GM12878 (cell line): Measurements from ENCODE around the gene ASB15. TPM values are rescaled to one million over a fixed set of nuclear protein-coding genes. Genes with fewer than 3 reads are reported as not detected.
A peak's percentile ranks its signal among the peaks of the same experiment; 100 is the strongest.

ENCODE experiments used
- ATAC-seq: fragments of 200-7000 bp; cut with Tn5 transposase; 3 replicates; pipeline ENCODE4 v1.9.1; 2020; ENCODE audit warnings: mild to moderate bottlenecking, moderate library complexity
- Bru-seq: library from RNA; stranded (reverse); fragments of 400-500 nt; gene quantifications from one replicate; lab custom pipeline; 2021; lab: Mats Ljungman, UMichigan
- BruChase-seq, 2 experiments: library from RNA; stranded (reverse); fragments of 400-500 nt; gene quantifications; one replicate each; lab custom pipeline; 2021; lab: Mats Ljungman, UMichigan
- BruUV-seq: library from RNA; stranded (reverse); fragments of 400-500 nt; replicated peaks from 2 replicates; lab custom pipeline; 2021; lab: Mats Ljungman, UMichigan
- CTCF ChIA-PET: fragments of 300-600 bp; sonication (Branson Sonifier 250); formaldehyde crosslinking; extraction: SDS; loops from one replicate; lab custom pipeline; 2021; ENCODE audit warnings: inconsistent platforms; lab: Yijun Ruan, JAX
- POLR2A ChIA-PET: fragments of 350-600 bp; formaldehyde crosslinking; extraction: SDS; loops from one replicate; lab custom pipeline; 2021; ENCODE audit warnings: inconsistent platforms; lab: Charles Lee
- RAD21 ChIA-PET: fragments of 300-600 bp; sonication (Branson Sonifier 250); formaldehyde crosslinking; loops from one replicate; lab custom pipeline; 2023; ENCODE audit warnings: antibody characterized with exemption; ENCODE audit not compliant: unreplicated experiment; lab: Charles Lee
- SMC1A ChIA-PET: fragments of 300-600 bp; sonication (Branson Sonifier 250); formaldehyde crosslinking; loops from one replicate; lab custom pipeline; 2023; ENCODE audit not compliant: unreplicated experiment, uncharacterized antibody; lab: Charles Lee
- DNase-seq: peaks from one replicate; pipeline ENCODE4 v3.0.0-alpha.2; 2011; ENCODE audit warnings: low read depth, low spot score
- FAIRE-seq: peaks from 3 replicates; lab custom pipeline; 2011; peaks lifted over from hg19 to GRCh38; lab: Jason Lieb, UNC
- H2AFZ ChIP-seq: 2 replicates; pipeline ENCODE4 v1.6.0; 2011; ENCODE audit warnings: low read depth, low read length, control low read depth; ENCODE audit not compliant: control insufficient read depth
- H3K27ac ChIP-seq: 2 replicates; pipeline ENCODE4 v1.5.1; 2011; ENCODE audit warnings: control low read depth; ENCODE audit not compliant: control insufficient read depth, insufficient read depth
- H3K27me3 ChIP-seq, 2 experiments: replicated peaks in 1 of 2; 2 replicates each; pipeline versions ENCODE4 v1.6.0 to v1.6.1; 2011; ENCODE audit warnings: low read length in 1 of 2; ENCODE audit not compliant: control insufficient read depth in 2 of 2, insufficient read depth in 2 of 2
- H3K36me3 ChIP-seq, 2 experiments: 2 replicates each; pipeline ENCODE4 v1.5.1; 2011; ENCODE audit warnings: low read length in 1 of 2; ENCODE audit not compliant: control insufficient read depth in 2 of 2, insufficient read depth in 2 of 2
- H3K4me1 ChIP-seq: 2 replicates; pipeline ENCODE4 v1.6.1; 2011; ENCODE audit warnings: mild to moderate bottlenecking, low read length, moderate library complexity, mixed read lengths; ENCODE audit not compliant: control insufficient read depth, insufficient read depth
- H3K4me2 ChIP-seq: 2 replicates; pipeline ENCODE4 v1.6.0; 2011; ENCODE audit warnings: control low read depth; ENCODE audit not compliant: control insufficient read depth, insufficient read depth
- H3K4me3 ChIP-seq: fragments of 200-600 bp; sonication (generic); 2 replicates; pipeline ENCODE4 v1.5.1; 2016
- H3K79me2 ChIP-seq: 2 replicates; pipeline ENCODE4 v1.6.0; 2011; ENCODE audit warnings: low read length; ENCODE audit not compliant: control insufficient read depth, insufficient read depth
- H3K9ac ChIP-seq: 2 replicates; pipeline ENCODE4 v1.8.0; 2011; ENCODE audit warnings: low read length, control low read depth, mixed read lengths; ENCODE audit not compliant: control insufficient read depth, insufficient read depth
- H3K9me3 ChIP-seq: replicated peaks from 3 replicates; pipeline ENCODE4 v1.5.1; 2011; ENCODE audit warnings: mild to moderate bottlenecking, low read length; ENCODE audit not compliant: control insufficient read depth, insufficient read depth
- H4K20me1 ChIP-seq: 2 replicates; pipeline ENCODE4 v1.6.0; 2011; ENCODE audit not compliant: control insufficient read depth, insufficient read depth
- CHD2 ChIP-seq: IDR thresholded peaks from 2 replicates; pipeline ENCODE4 v1.6.1; 2011; ENCODE audit warnings: low read depth, low read length, improper control_type of control experiment, borderline replicate concordance
- CREB1 ChIP-seq: IDR thresholded peaks from 2 replicates; pipeline ENCODE4 v1.6.1; 2012; ENCODE audit warnings: low read depth, mild to moderate bottlenecking, inconsistent platforms
- EED ChIP-seq: sonication (generic); IDR thresholded peaks from 2 replicates; pipeline ENCODE4 v1.6.1; 2016; ENCODE audit warnings: antibody characterized with exemption, low read depth
- EGR1 ChIP-seq, 2 experiments: IDR thresholded peaks; 1 replicate in 1 of 2; 2 replicates in 1 of 2; pipeline ENCODE4 v1.6.1; 2011 to 2012; ENCODE audit warnings: low read depth in 2 of 2, low read length in 2 of 2, borderline replicate concordance in 1 of 2, mild to moderate bottlenecking in 1 of 2, moderate library complexity in 1 of 2
- FOXK2 ChIP-seq: fragments of 450-650 bp; IDR thresholded peaks from 2 replicates; pipeline ENCODE4 v1.6.1; 2017; ENCODE audit warnings: mild to moderate bottlenecking, moderate library complexity
- HSF1 ChIP-seq: fragments of 150-350 bp; IDR thresholded peaks from 2 replicates; pipeline ENCODE4 v1.6.1; 2014; ENCODE audit warnings: mild to moderate bottlenecking, low read depth, low read length
- MTA2 ChIP-seq: fragments of 450-650 bp; IDR thresholded peaks from 2 replicates; pipeline ENCODE4 v1.6.1; 2016; ENCODE audit warnings: low read depth, mild to moderate bottlenecking, moderate library complexity
- SREBF1 ChIP-seq: IDR thresholded peaks from 2 replicates; pipeline ENCODE4 v1.6.1; 2012; ENCODE audit warnings: mild to moderate bottlenecking, low read length
- TARDBP ChIP-seq: IDR thresholded peaks from 2 replicates; pipeline ENCODE4 v1.6.1; 2016; ENCODE audit warnings: borderline replicate concordance
- YBX1 ChIP-seq: fragments of 450-650 bp; IDR thresholded peaks from 2 replicates; pipeline ENCODE4 v1.6.1; 2016; ENCODE audit warnings: antibody characterized with exemption
- ZNF622 ChIP-seq: fragments of 450-650 bp; IDR thresholded peaks from 2 replicates; pipeline ENCODE4 v1.6.1; 2017; ENCODE audit warnings: mild to moderate bottlenecking, inconsistent platforms
- WGBS: methylation state at CpG from one replicate; pipeline ENCODE4 v1.1.6; 2016; ENCODE audit warnings: low lambda C conversion rate; ENCODE audit not compliant: insufficient replicate concordance, insufficient coverage; ENCODE audit errors: missing lambda C conversion rate; 5-methylcytosine and 5-hydroxymethylcytosine counted together
- in situ Hi-C: fragments of 300-500 bp; cut with MboI; formaldehyde crosslinking; loops from 9 replicates; pipeline ENCODE4 v1.14.3; 2018; ENCODE audit warnings: mixed read lengths
- intact Hi-C: fragments of 100-400 bp; cut with micrococcal nuclease; formaldehyde crosslinking; loops from one replicate; pipeline ENCODE4 v1.14.2; 2022; ENCODE audit not compliant: unreplicated experiment
- long read RNA-seq, 2 experiments: library from polyadenylated mRNA; unstranded; transcript quantifications; one replicate each; pipeline ENCODE4 v2.0.0, GENCODE V29; 2019 to 2020
- polyA minus RNA-seq, 3 experiments: library from RNA; depleted of rRNA, polyadenylated mRNA; stranded (reverse); fragments of >200 nt; gene quantifications; 2 replicates each; pipeline ENCODE4 v1.2.3, GENCODE V29; 2011
- polyA plus RNA-seq, 11 experiments: library from polyadenylated mRNA; depleted of rRNA in 4 of 11; unstranded in 6 of 11; stranded (reverse) in 5 of 11; fragments of >200 nt; fragmentation: Nextera tagmentation in 4 of 11; fragmentation: Illumina TruSeq in 1 of 11; extraction: Ambion mirVana in 4 of 11; extraction: Trizol in 1 of 11; gene quantifications; 1 replicate in 1 of 11; 2 replicates in 10 of 11; pipeline versions ENCODE4 v1.2.1 to v1.2.3, GENCODE V29; 2011 to 2016; ENCODE audit warnings: inconsistent platforms in 2 of 11, missing spikeins in 2 of 11, low read depth in 1 of 11
- total RNA-seq, 4 experiments: library from RNA; depleted of rRNA in 3 of 4; stranded (reverse); fragments of >200 nt in 3 of 4; fragmentation: Illumina TruSeq in 1 of 4; extraction: Trizol in 1 of 4; gene quantifications; 2 replicates each; pipeline versions ENCODE4 v1.2.1 to v1.2.3, GENCODE V29; 2013 to 2021
- TF ChIP-seq, protein P1 (sequence below): fragments of 450-650 bp; IDR thresholded peaks from 2 replicates; pipeline ENCODE4 v1.6.1; 2017; ENCODE audit warnings: mild to moderate bottlenecking, moderate library complexity
- TF ChIP-seq, protein P2 (sequence below): fragments of 450-650 bp; conservative IDR thresholded peaks from 2 replicates; pipeline ENCODE4 v1.6.1; 2017; ENCODE audit warnings: mild to moderate bottlenecking, moderate library complexity

ASB15 gene
- total RNA-seq (2013; cell fraction: nucleolus; rRNA removed), result not detected in 2 replicates
- total RNA-seq (2014; rRNA removed), result not detected in 2 replicates
- not detected in 2 replicates for total RNA-seq (2014; rRNA removed; fragmentation: Illumina TruSeq; extraction: Trizol)
- not detected in 2 replicates for total RNA-seq (2021)
- polyA plus RNA-seq (2011; ENCODE audit: low read depth), result not detected
- not detected in 2 replicates for polyA plus RNA-seq (2011; rRNA removed)
- polyA plus RNA-seq (2011; cell fraction: cytosol; rRNA removed), result not detected in 2 replicates
- not detected in 2 replicates for polyA plus RNA-seq (2011; cell fraction: nucleus; rRNA removed)
- polyA plus RNA-seq (2012), result not detected in 2 replicates
- not detected in 2 replicates for polyA plus RNA-seq (2014; fragmentation: Illumina TruSeq; extraction: Trizol)
- polyA plus RNA-seq (2014; fragmentation: Nextera tagmentation; extraction: Ambion mirVana), result not detected
- polyA plus RNA-seq (2014; rRNA removed), result not detected in 2 replicates
- not detected for polyA plus RNA-seq (2016; fragmentation: Nextera tagmentation; extraction: Ambion mirVana)
- not detected in 2 replicates for polyA minus RNA-seq (2011; rRNA and poly(A)+ RNA removed)
- polyA minus RNA-seq (2011; cell fraction: cytosol; rRNA and poly(A)+ RNA removed), result not detected in 2 replicates
- not detected in 2 replicates for polyA minus RNA-seq (2011; cell fraction: nucleus; rRNA and poly(A)+ RNA removed)
- percentile 3 among the genes with signal in this experiment for Bru-seq, nascent RNA
- percentile 6 among the genes with signal in this experiment for BruChase-seq, experiment 1, labeled RNA remaining after a 6-hour chase
- percentile 3 among the genes with signal in this experiment for BruChase-seq, experiment 2, labeled RNA remaining after a 2-hour chase
- long read RNA-seq, experiment 1, result 0 reads
- long read RNA-seq, experiment 2, result 0 reads

DNA sequence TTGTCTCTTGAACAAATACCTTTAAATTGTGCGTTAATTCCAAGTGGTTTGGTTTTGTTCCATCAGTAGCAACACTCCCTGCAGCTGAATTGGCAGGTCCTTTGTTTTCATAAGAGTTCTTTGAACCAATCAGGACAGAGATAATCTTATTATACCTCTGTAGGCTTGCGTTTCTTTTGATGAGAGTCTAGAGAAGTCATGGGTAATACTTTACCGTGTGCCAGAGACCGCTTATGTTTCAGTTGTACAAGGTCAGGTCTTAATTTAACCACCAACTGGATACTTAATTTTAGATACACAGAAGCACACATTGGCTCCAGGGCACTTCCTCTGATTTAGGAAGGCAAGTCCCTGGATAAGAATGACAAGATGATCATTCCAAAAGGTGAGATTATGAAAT is at the start of gene ASB15:
Gene ASB15 (plus strand): TSS at position 292 of the 400 bp plus-strand sequence. CDS start 12,682 bp downstream, outside the sequence.
- intact Hi-C loops, result no loop called here
- Histone ChIP-seq H3K4me3 (no peak within 1 kb of the TSS), H3K27ac (no peak within 1 kb of the TSS), H3K9ac (no peak within 1 kb of the TSS), H4K20me1 (no peaks in the 10 kb centered on the region), H3K27me3 (no peaks in the 10 kb centered on the region; a peak in 1 of 4 replicates), H3K36me3 (no peaks in the 10 kb centered on the region), H3K4me2 (no peak within 1 kb of the TSS), H3K79me2 (no peaks in the 10 kb centered on the region), H3K9me3 (no peaks in the 10 kb centered on the region), H2AFZ (no peak within 1 kb of the TSS), H3K4me1 (no peaks in the 10 kb centered on the region)
- WGBS, result 44% methylated on average over 4 of the region's 4 CpGs
- POLR2A ChIA-PET, result no interaction called here
- RAD21 ChIA-PET, result no interaction called here
- BruUV-seq, result no TSS peak
- FAIRE-seq (no peak), DNase-seq (no peak), ATAC-seq (no peak)
- in situ Hi-C loops, result no loop called here
- SMC1A ChIA-PET, result interaction anchor here (1.0 kb wide), 1 partner anchor 18 kb away, joined by 3 read pairs; no protein-coding TSS in a partner anchor
- CTCF ChIA-PET, result interaction anchor here (0.9 kb wide), 1 partner anchor 23 kb away, joined by 4 read pairs; no protein-coding TSS in a partner anchor
- TF ChIP-seq MTA2 (no peak), EGR1 (IDR thresholded peaks at IDR 0.05; ENCODE audit: borderline replicate concordance in 1 of 2, low read depth in 2 of 2, low read length in 2 of 2) (no peak), SREBF1 (no peak), HSF1 (no peak), YBX1 (no peak), CREB1 (no peak), ZNF622 (no peak), EED (no peak), CHD2 (no peak), TARDBP (no peak), FOXK2 (no peak)
- TF ChIP-seq, protein P1, sequence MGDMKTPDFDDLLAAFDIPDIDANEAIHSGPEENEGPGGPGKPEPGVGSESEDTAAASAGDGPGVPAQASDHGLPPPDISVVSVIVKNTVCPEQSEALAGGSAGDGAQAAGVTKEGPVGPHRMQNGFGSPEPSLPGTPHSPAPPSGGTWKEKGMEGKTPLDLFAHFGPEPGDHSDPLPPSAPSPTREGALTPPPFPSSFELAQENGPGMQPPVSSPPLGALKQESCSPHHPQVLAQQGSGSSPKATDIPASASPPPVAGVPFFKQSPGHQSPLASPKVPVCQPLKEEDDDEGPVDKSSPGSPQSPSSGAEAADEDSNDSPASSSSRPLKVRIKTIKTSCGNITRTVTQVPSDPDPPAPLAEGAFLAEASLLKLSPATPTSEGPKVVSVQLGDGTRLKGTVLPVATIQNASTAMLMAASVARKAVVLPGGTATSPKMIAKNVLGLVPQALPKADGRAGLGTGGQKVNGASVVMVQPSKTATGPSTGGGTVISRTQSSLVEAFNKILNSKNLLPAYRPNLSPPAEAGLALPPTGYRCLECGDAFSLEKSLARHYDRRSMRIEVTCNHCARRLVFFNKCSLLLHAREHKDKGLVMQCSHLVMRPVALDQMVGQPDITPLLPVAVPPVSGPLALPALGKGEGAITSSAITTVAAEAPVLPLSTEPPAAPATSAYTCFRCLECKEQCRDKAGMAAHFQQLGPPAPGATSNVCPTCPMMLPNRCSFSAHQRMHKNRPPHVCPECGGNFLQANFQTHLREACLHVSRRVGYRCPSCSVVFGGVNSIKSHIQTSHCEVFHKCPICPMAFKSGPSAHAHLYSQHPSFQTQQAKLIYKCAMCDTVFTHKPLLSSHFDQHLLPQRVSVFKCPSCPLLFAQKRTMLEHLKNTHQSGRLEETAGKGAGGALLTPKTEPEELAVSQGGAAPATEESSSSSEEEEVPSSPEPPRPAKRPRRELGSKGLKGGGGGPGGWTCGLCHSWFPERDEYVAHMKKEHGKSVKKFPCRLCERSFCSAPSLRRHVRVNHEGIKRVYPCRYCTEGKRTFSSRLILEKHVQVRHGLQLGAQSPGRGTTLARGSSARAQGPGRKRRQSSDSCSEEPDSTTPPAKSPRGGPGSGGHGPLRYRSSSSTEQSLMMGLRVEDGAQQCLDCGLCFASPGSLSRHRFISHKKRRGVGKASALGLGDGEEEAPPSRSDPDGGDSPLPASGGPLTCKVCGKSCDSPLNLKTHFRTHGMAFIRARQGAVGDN, result no peak
- TF ChIP-seq, protein P2, sequence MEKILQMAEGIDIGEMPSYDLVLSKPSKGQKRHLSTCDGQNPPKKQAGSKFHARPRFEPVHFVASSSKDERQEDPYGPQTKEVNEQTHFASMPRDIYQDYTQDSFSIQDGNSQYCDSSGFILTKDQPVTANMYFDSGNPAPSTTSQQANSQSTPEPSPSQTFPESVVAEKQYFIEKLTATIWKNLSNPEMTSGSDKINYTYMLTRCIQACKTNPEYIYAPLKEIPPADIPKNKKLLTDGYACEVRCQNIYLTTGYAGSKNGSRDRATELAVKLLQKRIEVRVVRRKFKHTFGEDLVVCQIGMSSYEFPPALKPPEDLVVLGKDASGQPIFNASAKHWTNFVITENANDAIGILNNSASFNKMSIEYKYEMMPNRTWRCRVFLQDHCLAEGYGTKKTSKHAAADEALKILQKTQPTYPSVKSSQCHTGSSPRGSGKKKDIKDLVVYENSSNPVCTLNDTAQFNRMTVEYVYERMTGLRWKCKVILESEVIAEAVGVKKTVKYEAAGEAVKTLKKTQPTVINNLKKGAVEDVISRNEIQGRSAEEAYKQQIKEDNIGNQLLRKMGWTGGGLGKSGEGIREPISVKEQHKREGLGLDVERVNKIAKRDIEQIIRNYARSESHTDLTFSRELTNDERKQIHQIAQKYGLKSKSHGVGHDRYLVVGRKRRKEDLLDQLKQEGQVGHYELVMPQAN, result no peak
